GM18498 (cell line): Measurements from ENCODE around the gene CADM1.

ENCODE experiments used
- ATAC-seq: cut with Tn5 transposase; IDR thresholded peaks from one replicate; pipeline ENCODE4 v1.9.1; 2021; ENCODE audit warnings: mild to moderate bottlenecking, moderate library complexity; ENCODE audit not compliant: unreplicated experiment

Gene CADM1

GRCh38 chr11:115363426-115363825 lies 140.8 kb downstream of the CADM1 start:
- no peak for ATAC-seq

GRCh38 chr11:115362997-115363396 lies 141.2 kb downstream of the CADM1 start:
- no peak for ATAC-seq

GRCh38 chr11:115361025-115361424 lies 143.2 kb downstream of the CADM1 start:
- no peak for ATAC-seq

GRCh38 chr11:115360186-115360824 lies 143.9 kb downstream of the CADM1 start:
- ATAC-seq: no peak

- no peak for ATAC-seq
Measured at GRCh38 chr11:115357066-115357465, 147.1 kb downstream of the CADM1 start.

GRCh38 chr11:115352805-115353485 lies 151.3 kb downstream of the CADM1 start:
- ATAC-seq: no peak

GRCh38 chr11:115349335-115350017 lies 154.7 kb downstream of the CADM1 start:
- ATAC-seq: no peak

- no peak for ATAC-seq
Measured at GRCh38 chr11:115348416-115348815, 155.8 kb downstream of the CADM1 start.

GRCh38 chr11:115347106-115347505 lies 157.1 kb downstream of the CADM1 start:
- no peak for ATAC-seq

- no peak for ATAC-seq
Measured at GRCh38 chr11:115345840-115346239, 158.4 kb downstream of the CADM1 start.

GRCh38 chr11:115345361-115345760 lies 158.9 kb downstream of the CADM1 start:
- ATAC-seq: no peak

GRCh38 chr11:115344846-115345245 lies 159.4 kb downstream of the CADM1 start:
- ATAC-seq: no peak

- ATAC-seq: no peak
Measured at GRCh38 chr11:115342142-115342541, 162.1 kb downstream of the CADM1 start.

- ATAC-seq: no peak
Measured at GRCh38 chr11:115340874-115341273, 163.3 kb downstream of the CADM1 start.

- ATAC-seq: no peak
Measured at GRCh38 chr11:115338476-115338875, 165.7 kb downstream of the CADM1 start.

- no peak for ATAC-seq
Measured at GRCh38 chr11:115334932-115335788, 169.1 kb downstream of the CADM1 start.

GRCh38 chr11:115333949-115334348 lies 170.3 kb downstream of the CADM1 start:
- ATAC-seq: no peak

- ATAC-seq: no peak
Measured at GRCh38 chr11:115333121-115333520, 171.1 kb downstream of the CADM1 start.

GRCh38 chr11:115330684-115331482 lies 173.3 kb downstream of the CADM1 start:
- ATAC-seq: no peak

- no peak for ATAC-seq
Measured at GRCh38 chr11:115326526-115326925, 177.7 kb downstream of the CADM1 start.
